ENCODE results near the gene ZBTB17.

ZBTB17 gene

DNA sequence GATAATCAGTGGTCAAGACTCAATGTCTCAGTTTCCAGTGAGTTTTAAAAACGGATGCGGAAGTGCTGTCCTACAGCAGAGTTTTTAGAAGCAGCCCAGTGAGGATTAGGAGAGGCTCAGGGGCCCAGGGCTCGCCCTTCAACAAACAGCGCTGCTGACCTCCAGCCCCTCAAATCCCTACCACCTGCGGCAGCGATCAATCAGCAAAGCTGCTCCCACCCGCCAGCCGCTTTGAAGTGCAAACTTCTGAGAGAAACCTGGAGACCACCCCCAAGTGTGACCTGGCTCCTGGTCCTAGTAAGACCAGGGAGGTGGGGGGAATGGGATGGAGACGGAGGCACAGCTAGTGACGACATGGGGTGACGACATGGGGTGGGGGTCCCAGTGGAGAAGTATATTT is 14.4 kb downstream of the ZBTB17 start:
- no peak overlapping the region for H3K27ac ChIP-seq

DNA sequence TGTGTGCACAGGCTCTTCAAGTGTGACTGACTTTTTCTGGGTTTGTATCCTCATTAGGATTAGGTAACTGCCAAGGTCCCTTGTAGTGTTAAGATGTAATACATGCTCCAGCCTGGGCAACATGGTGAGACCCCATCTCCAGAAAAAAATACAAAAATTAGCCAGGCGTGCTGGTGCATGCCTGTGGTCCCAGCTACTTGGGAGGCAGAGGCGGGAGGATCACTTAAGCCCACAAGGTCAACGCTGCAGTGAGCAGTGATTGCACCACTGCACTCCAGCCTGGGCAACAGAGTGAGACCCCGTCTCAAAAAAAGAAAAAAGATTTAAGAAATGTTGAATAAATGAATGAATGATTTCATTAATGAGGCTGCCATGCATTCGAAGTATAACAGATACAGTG is 15.1 kb downstream of the ZBTB17 start:
- TF ChIP-seq ZFX (IDR thresholded peaks at IDR 0.05), result no peak
- TF ChIP-seq, protein P1, sequence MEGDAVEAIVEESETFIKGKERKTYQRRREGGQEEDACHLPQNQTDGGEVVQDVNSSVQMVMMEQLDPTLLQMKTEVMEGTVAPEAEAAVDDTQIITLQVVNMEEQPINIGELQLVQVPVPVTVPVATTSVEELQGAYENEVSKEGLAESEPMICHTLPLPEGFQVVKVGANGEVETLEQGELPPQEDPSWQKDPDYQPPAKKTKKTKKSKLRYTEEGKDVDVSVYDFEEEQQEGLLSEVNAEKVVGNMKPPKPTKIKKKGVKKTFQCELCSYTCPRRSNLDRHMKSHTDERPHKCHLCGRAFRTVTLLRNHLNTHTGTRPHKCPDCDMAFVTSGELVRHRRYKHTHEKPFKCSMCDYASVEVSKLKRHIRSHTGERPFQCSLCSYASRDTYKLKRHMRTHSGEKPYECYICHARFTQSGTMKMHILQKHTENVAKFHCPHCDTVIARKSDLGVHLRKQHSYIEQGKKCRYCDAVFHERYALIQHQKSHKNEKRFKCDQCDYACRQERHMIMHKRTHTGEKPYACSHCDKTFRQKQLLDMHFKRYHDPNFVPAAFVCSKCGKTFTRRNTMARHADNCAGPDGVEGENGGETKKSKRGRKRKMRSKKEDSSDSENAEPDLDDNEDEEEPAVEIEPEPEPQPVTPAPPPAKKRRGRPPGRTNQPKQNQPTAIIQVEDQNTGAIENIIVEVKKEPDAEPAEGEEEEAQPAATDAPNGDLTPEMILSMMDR (conservative IDR thresholded peaks at IDR 0.05), result no peak

More for the DNA sequence above, 14.4 kb downstream of the ZBTB17 start:
- TF ChIP-seq, protein P1 (conservative IDR thresholded peaks at IDR 0.05), result no peak
- no peak for TF ChIP-seq ZFX (IDR thresholded peaks at IDR 0.05)

DNA sequence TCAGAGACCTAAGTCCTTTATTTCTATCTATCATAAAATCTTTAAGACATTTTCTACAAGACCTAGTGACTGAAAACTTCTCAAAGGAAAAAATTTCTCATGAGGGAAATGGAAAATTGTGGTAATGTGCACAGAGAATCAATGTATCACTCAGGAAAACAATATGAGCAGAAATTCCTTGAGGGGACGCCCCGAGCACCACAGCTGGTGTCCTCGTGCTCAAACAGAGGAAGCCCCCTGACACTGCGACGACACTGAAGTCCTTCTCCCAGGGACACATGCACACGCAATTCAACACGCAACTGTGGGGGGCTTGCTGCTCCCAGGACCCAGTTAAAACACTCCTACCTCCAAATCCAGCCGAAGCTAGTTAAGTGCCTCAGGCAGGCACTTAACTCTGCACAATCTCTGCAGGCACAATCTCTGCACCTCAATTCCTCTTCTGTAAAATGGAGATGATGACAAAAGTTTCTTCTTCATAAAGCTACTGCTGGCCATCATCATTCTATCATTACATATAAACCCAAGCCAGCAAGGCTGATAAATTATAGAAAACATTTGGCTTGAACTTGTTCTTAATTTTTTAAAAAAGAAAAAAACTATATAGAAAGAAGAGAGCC is 16.0 kb downstream of the ZBTB17 start:
- no peak overlapping the region for H3K27ac ChIP-seq
- TF ChIP-seq, protein P1 (conservative IDR thresholded peaks at IDR 0.05), result no peak
- no peak for TF ChIP-seq ZFX (IDR thresholded peaks at IDR 0.05)

More for the DNA sequence above, 15.1 kb downstream of the ZBTB17 start:
- H3K27ac ChIP-seq, result no peak overlapping the region

DNA sequence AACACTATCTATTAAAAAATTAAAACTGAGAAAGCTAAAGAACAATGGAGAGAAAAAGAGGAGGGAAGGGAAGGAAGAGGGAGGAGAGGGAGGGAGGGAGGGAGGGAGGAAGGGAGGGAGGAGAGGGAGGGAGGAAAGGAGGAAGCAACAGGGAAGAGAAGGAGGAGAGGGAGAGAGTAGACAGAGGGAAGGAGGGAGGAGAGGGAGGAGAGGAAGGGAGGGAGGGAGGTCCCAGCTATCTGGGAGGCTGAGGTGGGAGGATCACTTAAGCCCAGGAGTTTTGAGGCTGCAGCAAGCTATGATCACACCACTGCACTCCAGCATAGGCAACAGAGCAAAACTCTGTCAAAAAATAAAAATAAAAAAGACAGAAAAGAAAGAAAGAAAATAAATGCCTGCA is 16.5 kb downstream of the ZBTB17 start:
- H3K27ac ChIP-seq, result no peak overlapping the region
- TF ChIP-seq, protein P1 (conservative IDR thresholded peaks at IDR 0.05), result no peak
- TF ChIP-seq ZFX (IDR thresholded peaks at IDR 0.05), result no peak

DNA sequence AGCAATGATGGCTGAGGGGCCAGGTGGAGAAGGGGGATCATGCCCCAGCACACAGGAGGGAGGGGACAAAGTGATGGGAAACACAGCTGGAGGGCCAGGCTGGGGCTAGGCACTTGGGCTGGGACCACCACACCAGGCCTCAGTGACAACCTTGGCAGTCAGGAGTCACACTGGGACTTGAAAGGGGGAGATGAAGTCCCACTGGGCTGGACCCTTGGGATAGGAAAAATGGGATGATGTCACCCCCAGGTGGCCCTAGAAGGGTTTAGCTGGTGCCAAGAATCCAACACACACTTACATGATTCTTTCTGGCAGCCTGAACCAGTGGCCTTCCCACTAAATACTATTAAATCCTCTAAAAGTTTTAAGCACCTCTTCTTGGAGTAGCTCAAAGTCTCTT is 17.1 kb downstream of the ZBTB17 start:
- H3K27ac ChIP-seq, result no peak overlapping the region
- TF ChIP-seq, protein P1 (conservative IDR thresholded peaks at IDR 0.05), result no peak
- TF ChIP-seq ZFX (IDR thresholded peaks at IDR 0.05), result no peak

DNA sequence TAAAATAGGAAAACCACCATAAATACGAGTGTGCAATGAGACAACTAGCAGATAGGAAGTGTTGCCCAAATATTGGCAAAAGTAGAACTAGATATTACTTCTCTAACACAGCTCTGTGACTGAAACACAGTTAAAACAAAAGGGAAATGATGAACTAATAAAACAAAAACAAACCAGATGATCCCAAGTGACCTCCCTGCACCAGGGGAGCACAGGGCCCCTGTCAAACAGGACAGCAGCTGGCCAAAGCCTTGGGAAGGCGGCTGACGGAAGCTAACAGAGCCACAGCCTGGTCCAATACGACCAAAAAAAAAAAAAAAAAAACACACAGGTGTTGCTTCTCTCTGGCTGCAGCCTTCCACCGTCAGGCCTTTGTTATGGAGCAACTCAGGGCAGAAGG is 17.8 kb downstream of the ZBTB17 start:
- no peak for TF ChIP-seq ZFX (IDR thresholded peaks at IDR 0.05)
- TF ChIP-seq, protein P1 (conservative IDR thresholded peaks at IDR 0.05), result no peak
- no peak overlapping the region for H3K27ac ChIP-seq

DNA sequence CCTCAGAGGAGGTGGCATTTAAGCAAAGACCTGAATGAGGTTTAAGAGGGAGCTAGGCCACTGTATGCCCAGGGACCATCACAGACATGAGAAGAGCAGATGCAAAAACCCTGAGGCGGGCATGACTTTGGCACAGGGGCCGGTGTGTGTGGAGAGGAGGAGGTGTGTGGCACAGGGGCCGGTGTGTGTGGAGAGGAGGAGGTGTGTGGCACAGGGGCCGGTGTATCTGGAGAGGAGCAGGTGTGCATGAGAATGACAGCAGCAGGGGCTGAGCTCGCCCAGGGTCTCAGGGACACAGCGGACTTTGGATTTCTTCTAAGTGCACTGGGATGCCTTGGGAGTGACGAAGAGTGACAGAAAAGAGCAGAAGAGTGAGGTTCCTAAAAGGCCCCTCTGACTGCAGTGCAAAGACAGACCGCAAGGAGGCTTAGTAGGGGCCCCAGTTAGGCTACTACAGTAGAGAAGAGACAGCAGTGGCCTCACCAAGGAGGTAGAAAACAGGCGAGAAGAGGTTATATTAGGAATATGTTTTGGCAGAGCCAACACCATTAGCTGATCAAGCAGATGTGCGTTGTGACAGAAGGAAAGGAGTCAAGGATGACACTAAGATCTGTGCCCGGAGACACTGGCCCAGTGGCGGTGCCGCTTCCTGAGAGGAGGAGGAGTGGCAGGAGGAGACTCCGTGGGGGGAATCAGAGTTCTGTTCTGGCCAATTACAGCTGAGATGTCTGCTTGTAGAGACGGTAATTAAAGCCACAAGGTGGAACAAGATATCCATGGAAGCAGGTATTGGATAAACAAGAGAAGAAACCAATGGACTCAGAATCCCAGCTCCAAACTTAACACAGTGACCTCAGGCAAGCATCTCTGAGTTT is 18.4 kb downstream of the ZBTB17 start:
- H3K27ac ChIP-seq, result no peak overlapping the region
- TF ChIP-seq, protein P1 (conservative IDR thresholded peaks at IDR 0.05), result no peak
- no peak for TF ChIP-seq ZFX (IDR thresholded peaks at IDR 0.05)

Measured in C4-2B (cell line).